RWPE1 (cell line): ENCODE measurements around the gene SPINK5.

ENCODE experiments used
- CTCF ChIA-PET: fragments of 350-600 bp; sonication (Branson Sonifier 250); formaldehyde crosslinking; extraction: SDS; loops from one replicate; lab custom pipeline; 2021; lab: Yijun Ruan, JAX
- POLR2A ChIA-PET: fragments of 400-600 bp; formaldehyde crosslinking; extraction: SDS; loops from one replicate; lab custom pipeline; 2020; ENCODE audit warnings: antibody characterized with exemption; ENCODE audit not compliant: low non-redundant PET; lab: Yijun Ruan, JAX
- DNase-seq: peaks from one replicate; pipeline ENCODE4 v3.0.0; 2012; ENCODE audit warnings: low spot score
- H3K27ac ChIP-seq: fragments of 450-650 bp; 2 replicates; pipeline ENCODE4 v1.5.1; 2017
- TF ChIP-seq, protein P1 (sequence below): fragments of 450-650 bp; conservative IDR thresholded peaks from 2 replicates; pipeline ENCODE4 v1.5.1; 2017; ENCODE audit warnings: low read depth, mild to moderate bottlenecking

Gene SPINK5

GRCh38 chr5:148113243-148113642 is 49.5 kb downstream of the SPINK5 start:
- CTCF ChIA-PET = interaction anchor here (0.5 kb wide), 1 partner anchor 893 kb away, joined by 4 read pairs; no protein-coding TSS in a partner anchor
- TF ChIP-seq, protein P1, sequence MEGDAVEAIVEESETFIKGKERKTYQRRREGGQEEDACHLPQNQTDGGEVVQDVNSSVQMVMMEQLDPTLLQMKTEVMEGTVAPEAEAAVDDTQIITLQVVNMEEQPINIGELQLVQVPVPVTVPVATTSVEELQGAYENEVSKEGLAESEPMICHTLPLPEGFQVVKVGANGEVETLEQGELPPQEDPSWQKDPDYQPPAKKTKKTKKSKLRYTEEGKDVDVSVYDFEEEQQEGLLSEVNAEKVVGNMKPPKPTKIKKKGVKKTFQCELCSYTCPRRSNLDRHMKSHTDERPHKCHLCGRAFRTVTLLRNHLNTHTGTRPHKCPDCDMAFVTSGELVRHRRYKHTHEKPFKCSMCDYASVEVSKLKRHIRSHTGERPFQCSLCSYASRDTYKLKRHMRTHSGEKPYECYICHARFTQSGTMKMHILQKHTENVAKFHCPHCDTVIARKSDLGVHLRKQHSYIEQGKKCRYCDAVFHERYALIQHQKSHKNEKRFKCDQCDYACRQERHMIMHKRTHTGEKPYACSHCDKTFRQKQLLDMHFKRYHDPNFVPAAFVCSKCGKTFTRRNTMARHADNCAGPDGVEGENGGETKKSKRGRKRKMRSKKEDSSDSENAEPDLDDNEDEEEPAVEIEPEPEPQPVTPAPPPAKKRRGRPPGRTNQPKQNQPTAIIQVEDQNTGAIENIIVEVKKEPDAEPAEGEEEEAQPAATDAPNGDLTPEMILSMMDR = no peak
- DNase-seq = no peak
- H3K27ac ChIP-seq = no peak overlapping the region
- POLR2A ChIA-PET = no interaction called here

GRCh38 chr5:148120317-148120716 is 56.5 kb downstream of the SPINK5 start:
- CTCF ChIA-PET = interaction anchor here (0.6 kb wide), 1 partner anchor 78 kb away, joined by 3 read pairs; no protein-coding TSS in a partner anchor

GRCh38 chr5:148125641-148126040 is 61.9 kb downstream of the SPINK5 start:
- no peak overlapping the region for H3K27ac ChIP-seq
- CTCF ChIA-PET = interaction anchor here (0.6 kb wide), 1 partner anchor 63 kb away, joined by 3 read pairs; no protein-coding TSS in a partner anchor
- DNase-seq = peak; percentile 19
- POLR2A ChIA-PET = no interaction called here
- TF ChIP-seq, protein P1 = no peak

More at GRCh38 chr5:148120317-148120716, 56.5 kb downstream of the SPINK5 start:
- no peak for DNase-seq
- H3K27ac ChIP-seq = no peak overlapping the region
- POLR2A ChIA-PET = interaction anchor here (0.7 kb wide), 1 partner anchor 21 kb away, joined by 4 read pairs; no protein-coding TSS in a partner anchor
- TF ChIP-seq, protein P1 = no peak

DNA sequence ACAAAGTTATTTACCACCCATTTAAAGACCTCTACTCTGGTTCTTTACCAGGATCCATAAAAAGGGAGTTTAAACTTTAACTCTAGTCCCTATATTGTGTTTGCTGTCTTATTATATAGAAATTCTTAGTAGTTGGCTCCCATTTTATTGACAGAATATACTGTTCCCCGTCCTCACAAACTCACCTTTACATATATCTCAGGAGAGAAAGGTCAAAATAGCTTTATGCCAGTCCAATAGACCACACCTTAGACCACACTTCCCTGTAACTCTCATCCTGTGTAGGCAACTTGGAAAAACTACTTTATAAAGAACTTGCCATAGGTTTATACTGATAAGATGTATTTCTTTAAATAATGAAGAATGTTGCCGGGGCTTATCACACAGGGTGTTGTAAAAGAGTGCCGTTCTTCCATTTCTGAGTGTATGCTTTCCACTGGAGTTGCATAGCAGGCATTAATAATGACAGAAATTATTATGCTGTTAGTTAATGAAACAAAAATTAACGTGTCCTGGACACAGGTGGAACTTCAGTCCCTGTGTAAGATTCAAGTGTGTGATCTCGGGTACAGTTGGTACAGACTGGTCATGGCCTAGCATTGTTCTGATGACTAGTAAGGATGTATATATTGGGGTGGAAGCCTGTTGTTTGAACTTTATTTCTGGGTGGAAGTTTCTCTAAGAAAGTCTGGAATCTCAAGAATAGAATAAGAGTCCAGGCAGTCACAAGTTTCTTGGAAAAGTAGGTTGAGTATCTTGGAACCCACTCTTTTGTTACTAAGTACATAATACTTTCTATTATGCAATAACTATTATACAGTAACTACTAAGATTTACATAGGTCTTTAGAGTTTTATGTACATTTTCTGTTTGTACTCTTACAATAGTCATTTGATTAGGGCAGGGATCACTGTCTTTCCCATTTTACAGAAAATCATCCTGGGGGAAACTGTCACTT is 71.6 kb downstream of the SPINK5 start:
- ChIA-PET CTCF (no interaction called here), POLR2A (no interaction called here)
- DNase-seq = no peak
- TF ChIP-seq, protein P1 = no peak
- no peak overlapping the region for H3K27ac ChIP-seq

DNA sequence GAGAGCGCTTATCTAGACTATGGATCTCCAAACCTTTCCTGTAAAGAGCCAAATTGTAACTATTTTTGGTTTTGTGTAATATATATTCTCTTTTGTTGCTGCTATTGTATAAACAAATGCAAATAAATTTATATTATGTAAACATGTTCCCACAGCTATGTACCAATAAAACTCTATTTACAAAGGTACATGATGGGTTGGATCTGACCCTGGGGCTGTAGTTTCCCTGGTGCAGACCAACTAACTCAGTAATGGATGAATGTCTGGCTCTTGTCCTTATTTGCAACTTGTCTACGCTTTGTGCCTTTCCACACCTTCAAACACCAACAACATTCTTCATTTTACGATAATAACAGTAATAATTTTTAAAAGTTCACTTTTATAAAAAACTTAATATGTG is 77.1 kb downstream of the SPINK5 start:
- DNase-seq = no peak
- ChIA-PET POLR2A (no interaction called here), CTCF (interaction anchor here (0.6 to 0.7 kb wide), 3 partner anchors 16 to 322 kb away, joined by 3 to 5 read pairs (median 5); no protein-coding TSS in a partner anchor)
- no peak overlapping the region for H3K27ac ChIP-seq
- TF ChIP-seq, protein P1 = no peak

DNA sequence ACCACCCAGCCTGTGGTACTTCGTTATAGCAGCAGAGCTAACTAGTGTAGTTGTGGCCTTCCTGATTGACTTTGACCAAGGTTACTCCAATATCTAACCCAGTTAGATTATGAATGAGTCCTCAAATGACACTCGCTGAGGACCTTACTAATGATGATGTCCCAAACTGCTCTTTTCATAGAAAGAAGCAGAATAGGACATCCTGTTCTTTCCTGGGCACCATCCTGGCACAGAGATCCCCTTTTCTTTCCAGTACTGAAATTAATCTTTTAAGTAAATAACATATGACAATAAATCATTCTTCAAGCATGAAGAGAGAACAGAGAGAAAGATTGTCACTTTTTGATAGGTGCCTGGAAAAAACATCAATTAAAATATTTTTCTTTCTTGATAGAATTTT is 77.9 kb downstream of the SPINK5 start:
- CTCF ChIA-PET = interaction anchor here (0.7 kb wide), 1 partner anchor 15 kb away, joined by 5 read pairs; no protein-coding TSS in a partner anchor
- DNase-seq = no peak
- TF ChIP-seq, protein P1 = no peak
- POLR2A ChIA-PET = no interaction called here
- H3K27ac ChIP-seq = no peak overlapping the region
